Renal cortex interstitium (tissue), 11 donors: Measurements from ENCODE around the gene ALS2. TPM values are rescaled to one million over a fixed set of nuclear protein-coding genes. Genes with fewer than 3 reads are reported as not detected.

Experiments
- DNase-seq, 11 donors: peaks; one replicate each; pipeline ENCODE4 v3.0.0-alpha.2; 2013; ENCODE audit warnings: low read depth in 9 of 11, low spot score in 4 of 11; ENCODE audit errors: extremely low read depth in 1 of 11
- polyA plus RNA-seq, 3 donors: library from polyadenylated mRNA; unstranded; fragments of 120-200 nt; gene quantifications; one replicate each; pipeline ENCODE4 v1.2.1, GENCODE V29; 2013; ENCODE audit not compliant: insufficient read length in 3 of 3

ALS2 gene
- polyA plus RNA-seq, 3 donors: 28.6 to 30.4 (median 29.0) TPM

- DNase-seq: no peak
Measured at GRCh38 chr2:201798252-201798913, 17.6 kb upstream of the ALS2 start.

DNA sequence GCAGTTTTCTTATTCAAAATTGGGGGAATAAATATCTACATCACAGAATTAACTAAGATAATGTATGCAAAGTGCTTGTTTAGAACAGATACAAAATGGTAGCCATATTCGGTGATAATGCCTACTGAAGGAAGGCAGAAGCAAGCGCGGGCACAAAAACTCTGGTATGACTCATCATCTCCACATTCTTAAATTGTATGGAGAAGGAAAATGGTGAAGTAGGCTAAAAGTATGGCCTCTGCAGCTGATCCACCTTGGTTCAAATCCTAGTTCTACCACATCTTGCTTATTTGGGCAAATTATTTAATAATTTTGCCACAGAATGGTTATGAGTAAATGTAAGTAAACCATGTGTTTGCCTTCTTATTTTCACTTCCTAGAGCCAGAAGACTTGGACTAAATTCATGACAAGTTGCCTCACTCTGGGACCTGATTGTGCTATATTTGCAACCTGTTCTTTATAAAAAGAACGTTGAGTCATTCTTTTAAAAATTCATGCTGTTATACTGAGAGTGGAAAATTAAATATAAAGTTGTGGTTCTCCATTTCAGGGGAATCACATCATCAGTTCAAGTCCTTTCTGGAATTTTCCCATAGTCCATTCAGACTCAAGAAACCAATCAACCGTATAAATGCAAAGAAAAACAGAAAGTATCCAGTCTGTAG lies 16.6 kb upstream of the ALS2 start:
- no peak for DNase-seq

DNA sequence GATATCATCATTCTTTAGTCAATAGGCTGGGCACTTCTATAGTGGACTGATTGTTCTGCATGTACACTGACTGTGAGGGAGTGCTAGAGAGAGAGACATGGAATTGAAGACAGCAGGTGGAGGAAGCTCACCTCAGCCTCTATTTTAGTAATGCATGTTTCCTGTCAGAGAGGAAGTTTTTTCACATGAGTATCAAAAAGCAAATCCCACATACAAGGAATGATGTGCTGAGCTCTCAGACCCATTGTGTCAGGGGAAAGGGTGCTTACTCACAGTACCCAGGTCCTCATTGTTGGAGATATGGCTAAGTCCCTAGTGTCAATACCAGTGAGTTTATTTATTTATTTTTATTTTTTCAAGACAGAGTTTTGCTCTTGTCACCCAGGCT lies 15.7 kb upstream of the ALS2 start:
- no peak for DNase-seq

GRCh38 chr2:201795607-201796477 lies 15.1 kb upstream of the ALS2 start:
- DNase-seq: peak in 3 of 11 donors; percentile 29 to 43 (median 38)

GRCh38 chr2:201794294-201794693 lies 13.6 kb upstream of the ALS2 start:
- DNase-seq: no peak

GRCh38 chr2:201793631-201794030 lies 12.9 kb upstream of the ALS2 start:
- DNase-seq: no peak

GRCh38 chr2:201790989-201791388 lies 10.3 kb upstream of the ALS2 start:
- DNase-seq: no peak

GRCh38 chr2:201790291-201790690 lies 9.6 kb upstream of the ALS2 start:
- no peak for DNase-seq

DNA sequence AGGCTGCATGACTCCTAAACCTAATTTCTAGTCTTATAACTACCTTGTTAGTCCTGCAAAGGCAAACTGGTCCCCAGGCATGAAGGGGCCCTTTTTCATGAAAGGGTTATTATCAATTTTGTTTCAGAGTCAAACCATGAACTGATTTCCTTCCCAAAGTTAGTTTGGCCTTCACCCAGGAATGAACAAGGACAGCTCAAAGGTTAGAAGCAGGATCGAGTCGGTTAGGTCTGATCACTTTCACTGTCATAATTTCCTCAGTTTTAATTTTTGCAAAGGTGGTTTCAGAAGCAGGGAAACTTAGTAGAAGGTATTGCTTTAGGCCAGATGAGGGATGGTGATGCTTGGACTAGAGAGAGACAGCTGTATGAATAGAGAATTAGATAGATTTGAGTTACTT lies 8.7 kb upstream of the ALS2 start:
- DNase-seq: no peak

- no peak for DNase-seq
Measured at GRCh38 chr2:201788371-201788770, 7.6 kb upstream of the ALS2 start.

DNA sequence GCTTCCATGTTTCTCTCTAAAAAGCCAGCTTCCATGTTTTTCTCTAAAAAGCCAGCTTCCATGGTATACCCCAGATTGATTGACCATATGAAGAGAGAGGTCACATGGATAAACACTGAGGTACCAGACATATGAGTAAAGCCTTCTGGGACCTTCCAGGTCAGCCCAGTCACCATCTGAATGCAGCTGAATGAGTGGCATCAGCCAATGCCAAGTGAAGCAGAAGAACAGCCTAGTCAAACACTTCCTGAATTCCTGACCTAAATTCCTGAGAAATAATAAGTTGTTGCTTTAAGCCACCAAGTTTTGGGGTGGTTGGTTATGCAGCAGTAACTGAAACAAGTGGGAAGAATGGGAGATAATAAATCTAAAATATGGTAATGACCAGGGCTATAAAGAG lies 5.7 kb upstream of the ALS2 start:
- DNase-seq: no peak

DNA sequence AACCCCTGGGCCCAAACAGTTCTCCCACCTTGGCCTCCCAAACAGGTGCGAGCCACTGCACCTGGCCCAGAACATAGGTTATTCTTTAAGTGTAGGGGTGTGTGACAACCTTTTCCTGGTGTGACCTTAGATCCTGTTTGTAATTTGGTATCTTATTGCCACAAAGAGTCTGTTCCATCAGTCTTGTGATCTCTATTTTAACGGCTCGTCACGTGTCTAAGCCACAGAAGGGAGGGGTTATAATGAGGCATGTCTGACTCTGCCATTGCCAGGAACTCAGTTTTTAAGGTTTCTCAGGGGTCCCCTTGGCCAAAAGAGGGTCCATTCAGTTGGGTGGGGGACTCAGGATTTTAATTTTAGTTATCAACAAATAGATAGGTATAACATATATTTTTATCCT lies 4.4 kb upstream of the ALS2 start:
- no peak for DNase-seq

GRCh38 chr2:201784563-201784962 lies 3.8 kb upstream of the ALS2 start:
- DNase-seq: no peak

DNA sequence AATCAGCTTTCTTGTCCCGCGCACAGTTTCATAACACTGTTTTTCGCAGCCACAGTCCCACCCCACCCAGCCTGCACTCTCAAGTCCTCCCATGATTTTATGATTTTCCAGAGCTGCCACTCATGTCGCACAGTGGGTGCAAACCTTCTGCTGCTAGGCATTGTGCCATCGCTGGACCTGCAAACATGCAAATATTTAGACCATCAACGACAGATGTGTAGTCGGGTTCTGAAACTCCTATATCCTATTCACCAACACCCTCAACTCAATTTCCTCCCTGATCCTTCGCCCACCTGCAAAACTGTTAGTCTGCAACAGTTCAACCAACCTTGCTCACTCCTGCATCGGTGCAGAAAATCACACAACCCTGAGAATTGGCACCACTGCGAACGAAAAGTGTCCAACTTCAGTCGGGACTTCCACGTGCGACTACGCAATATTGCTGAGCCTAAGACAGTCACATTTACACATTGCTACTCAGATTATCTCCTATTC lies 871 bp upstream of the ALS2 start:
- DNase-seq: peak in 6 of 11 donors; percentile 9 to 42 (median 25)

DNA sequence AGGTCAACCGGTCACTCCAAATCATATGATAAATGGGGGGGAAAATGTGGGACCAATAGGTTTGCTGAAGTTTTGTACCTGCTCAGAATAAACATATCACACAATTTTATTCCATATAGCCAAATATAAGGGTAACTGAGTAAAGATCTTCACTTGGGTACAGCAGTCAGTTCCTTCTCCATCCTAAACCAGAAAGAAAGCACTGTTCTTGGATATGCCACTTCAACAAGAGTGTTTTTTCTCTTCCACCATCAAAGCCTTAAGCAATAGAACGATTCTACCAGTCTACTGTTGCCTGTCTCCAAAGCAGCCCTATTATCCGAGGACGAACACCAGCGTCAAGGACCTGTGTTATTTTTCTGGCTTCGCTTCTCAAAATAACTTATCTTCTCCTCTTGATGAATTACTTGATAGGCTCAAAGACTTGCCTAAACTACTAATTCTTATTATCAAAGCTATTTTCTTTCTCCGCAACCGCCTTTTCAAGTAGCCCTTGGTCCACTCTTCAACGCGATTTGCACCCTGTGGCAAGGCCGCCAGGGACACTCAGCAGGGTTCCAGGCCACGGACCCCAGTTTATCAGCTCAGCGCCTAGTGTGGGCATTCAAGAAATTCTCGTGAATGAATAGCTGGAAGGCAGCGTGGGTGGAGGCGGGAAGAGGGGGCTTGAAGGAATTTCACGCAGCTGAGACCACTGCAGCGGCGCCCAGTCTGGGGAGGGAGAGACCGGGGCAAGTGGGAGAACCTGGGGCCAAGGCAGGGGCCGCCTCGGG lies 646 bp downstream of the ALS2 start:
- peak in 5 of 11 donors; percentile 9 to 24 (median 17) for DNase-seq

GRCh38 chr2:201777869-201778268 lies 2.9 kb downstream of the ALS2 start:
- no peak for DNase-seq

DNA sequence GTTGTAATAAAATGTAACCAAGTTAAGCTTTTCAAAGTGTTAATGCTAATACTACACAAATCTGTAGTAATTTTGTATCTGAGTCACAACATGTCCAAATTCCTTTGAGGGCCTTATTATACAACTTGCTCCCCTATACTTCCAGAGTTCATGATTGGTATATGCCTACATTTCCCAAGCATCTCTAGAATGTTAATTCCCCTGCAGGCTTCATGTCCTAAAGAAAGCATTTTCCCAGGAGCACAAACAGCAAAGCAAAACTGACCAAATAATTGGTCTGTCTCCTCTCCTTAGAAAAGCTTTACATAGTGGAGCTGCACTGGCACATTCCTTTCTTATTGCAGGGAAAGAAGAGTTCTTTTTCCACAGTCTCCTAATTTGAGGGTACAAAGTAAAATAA lies 3.7 kb downstream of the ALS2 start:
- DNase-seq: no peak

GRCh38 chr2:201775326-201775725 lies 5.4 kb downstream of the ALS2 start:
- DNase-seq: no peak

- DNase-seq: no peak
Measured at GRCh38 chr2:201774546-201774945, 6.2 kb downstream of the ALS2 start.
